Neural cell (in vitro differentiated cells): ENCODE data around the gene SLC25A11. TPM values are rescaled to one million over a fixed set of nuclear protein-coding genes. Genes with fewer than 3 reads are reported as not detected.

Experiments
- H2AFZ ChIP-seq: fragments of 200-600, 300-800 bp; sonication (generic), shearing (Covaris generic); 2 replicates; pipeline ENCODE4 v1.6.0; 2014; ENCODE audit warnings: low read depth, mild to moderate bottlenecking, antibody characterized with exemption, low read length, moderate library complexity
- H3F3A ChIP-seq: fragments of 200-600 bp; shearing (Covaris generic); 2 replicates; pipeline ENCODE4 v1.6.1; 2016; ENCODE audit warnings: mild to moderate bottlenecking, moderate library complexity, mixed read lengths, antibody characterized with exemption, low read length; ENCODE audit not compliant: insufficient read depth, poor library complexity, severe bottlenecking
- H3K27ac ChIP-seq: fragments of 200-600, 300-800 bp; sonication (generic), shearing (Covaris generic); 2 replicates; pipeline ENCODE4 v1.5.1; 2014; ENCODE audit warnings: mild to moderate bottlenecking, low read length, moderate library complexity
- H3K27me3 ChIP-seq: fragments of 300-800, 200-600 bp; sonication (generic), shearing (Covaris generic); 2 replicates; pipeline ENCODE4 v1.6.0; 2014; ENCODE audit warnings: mild to moderate bottlenecking, low read depth, low read length, moderate library complexity; ENCODE audit not compliant: insufficient read depth
- H3K36me3 ChIP-seq: fragments of 300-800, 200-600 bp; sonication (generic), shearing (Covaris generic); 2 replicates; pipeline ENCODE4 v1.5.1; 2014; ENCODE audit warnings: mild to moderate bottlenecking, antibody characterized with exemption, low read length, moderate library complexity; ENCODE audit not compliant: insufficient read depth
- H3K4me2 ChIP-seq: fragments of 300-800, 200-600 bp; sonication (generic), shearing (Covaris generic); 2 replicates; pipeline ENCODE4 v1.6.0; 2014; ENCODE audit warnings: mild to moderate bottlenecking, low read length
- H3K4me3 ChIP-seq: fragments of 300-800, 200-600 bp; sonication (generic), shearing (Covaris generic); 2 replicates; pipeline ENCODE4 v1.5.1; 2014; ENCODE audit warnings: mild to moderate bottlenecking, low read length, moderate library complexity
- H3K79me2 ChIP-seq: fragments of 200-600 bp; shearing (Covaris generic); replicated peaks from 2 replicates; pipeline ENCODE4 v1.6.0; 2014; ENCODE audit warnings: mild to moderate bottlenecking, low read length, moderate library complexity; ENCODE audit not compliant: insufficient read depth
- H3K9ac ChIP-seq: fragments of 300-800, 200-600 bp; sonication (generic), shearing (Covaris generic); 2 replicates; pipeline ENCODE4 v1.6.1; 2016; ENCODE audit warnings: mild to moderate bottlenecking, low read length, mixed read lengths
- H3K9me2 ChIP-seq: fragments of 200-600 bp; shearing (Covaris generic); 2 replicates; pipeline ENCODE4 v1.6.1; 2016; ENCODE audit warnings: mild to moderate bottlenecking, low read length, mixed read lengths; ENCODE audit not compliant: insufficient read depth
- H3K9me3 ChIP-seq: fragments of 200-600, 300-800 bp; sonication (generic), shearing (Covaris generic); 2 replicates; pipeline ENCODE4 v1.6.1; 2016; ENCODE audit warnings: mild to moderate bottlenecking, mixed run types, low read length, moderate library complexity, mixed read lengths
- H4K20me1 ChIP-seq: fragments of 200-600 bp; shearing (Covaris generic); 2 replicates; pipeline ENCODE4 v1.6.1; 2016; ENCODE audit warnings: mild to moderate bottlenecking, mixed run types; ENCODE audit not compliant: insufficient read depth
- EP300 ChIP-seq: fragments of 450-650 bp; conservative IDR thresholded peaks from 2 replicates; pipeline ENCODE4 v1.6.1; 2014; ENCODE audit warnings: antibody characterized with exemption, mild to moderate bottlenecking, moderate library complexity; ENCODE audit not compliant: poor library complexity, severe bottlenecking
- EZH2 ChIP-seq: fragments of 200-600, 300-800 bp; shearing (Covaris generic), sonication (generic); IDR thresholded peaks from 2 replicates; pipeline ENCODE4 v1.6.1; 2014; ENCODE audit warnings: antibody characterized with exemption, low read length, borderline replicate concordance, mild to moderate bottlenecking; ENCODE audit not compliant: insufficient read depth, poor library complexity, severe bottlenecking
- MXI1 ChIP-seq: fragments of 450-650 bp; conservative IDR thresholded peaks from 2 replicates; pipeline ENCODE4 v1.6.1; 2014; ENCODE audit warnings: antibody characterized with exemption, mild to moderate bottlenecking; ENCODE audit not compliant: poor library complexity, severe bottlenecking
- POLR2AphosphoS5 ChIP-seq: IDR thresholded peaks from 2 replicates; pipeline ENCODE4 v1.6.1; 2012
- RAD21 ChIP-seq: fragments of 450-650 bp; conservative IDR thresholded peaks from 2 replicates; pipeline ENCODE4 v1.6.1; 2014; ENCODE audit warnings: antibody characterized with exemption, mild to moderate bottlenecking, moderate library complexity
- SMC3 ChIP-seq: fragments of 450-650 bp; conservative IDR thresholded peaks from 2 replicates; pipeline ENCODE4 v1.6.1; 2014; ENCODE audit warnings: antibody characterized with exemption, mild to moderate bottlenecking, moderate library complexity; ENCODE audit not compliant: poor library complexity
- TAF1 ChIP-seq: IDR thresholded peaks from 2 replicates; pipeline ENCODE4 v1.6.1; 2012; ENCODE audit warnings: low read depth
- polyA plus RNA-seq: library from polyadenylated mRNA; depleted of rRNA; stranded (reverse); fragments of >200 nt; gene quantifications from 2 replicates; pipeline ENCODE4 v1.2.3, GENCODE V29; 2014
- TF ChIP-seq, protein P1 (sequence below): fragments of 450-650 bp; IDR thresholded peaks from 2 replicates; pipeline ENCODE4 v1.5.1; 2014; ENCODE audit warnings: antibody characterized with exemption, mild to moderate bottlenecking, moderate library complexity; ENCODE audit not compliant: poor library complexity, severe bottlenecking
- TF ChIP-seq, protein P2 (sequence below): IDR thresholded peaks from 2 replicates; pipeline ENCODE4 v1.6.1; 2012; ENCODE audit warnings: borderline replicate concordance

Gene SLC25A11
- polyA plus RNA-seq, 1 donor from 2014 or later, result 172 TPM

DNA sequence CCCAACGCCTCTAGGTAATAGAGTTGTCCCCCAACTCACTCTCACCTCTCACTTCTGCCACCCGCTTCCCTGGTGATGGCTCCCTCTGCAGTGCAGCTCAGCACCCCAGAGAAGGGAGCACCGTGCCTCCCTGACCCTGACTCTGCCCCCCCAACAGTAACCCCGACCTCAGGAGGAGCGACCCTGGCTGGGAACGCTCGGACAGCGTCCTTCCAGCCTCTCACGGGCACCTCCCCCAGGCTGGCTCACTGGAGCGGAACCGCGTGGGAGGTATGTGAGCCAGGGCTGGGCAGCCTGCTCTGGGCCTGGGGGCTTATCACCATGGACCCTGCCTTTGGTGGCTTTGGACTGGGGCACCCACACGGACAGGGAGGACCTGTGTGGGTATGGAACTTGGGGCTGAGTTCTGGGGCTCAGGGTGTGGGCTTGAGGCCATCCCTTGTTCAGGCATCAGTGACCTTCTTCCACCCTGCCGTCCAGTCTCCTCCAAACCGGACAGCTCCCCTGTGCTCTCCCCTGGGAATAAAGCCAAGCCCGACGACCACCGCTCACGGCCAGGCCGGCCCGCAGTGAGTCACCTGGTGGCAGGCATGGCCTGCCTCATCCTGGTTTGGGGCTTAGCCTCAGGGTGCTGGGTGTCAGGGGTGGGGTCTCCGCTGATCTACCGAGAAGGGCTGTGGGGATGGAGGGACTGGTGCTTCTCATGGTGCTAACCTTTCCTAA lies 47.2 kb downstream of the SLC25A11 start:
- no peak overlapping the region for H3K4me3 ChIP-seq
- no peaks in the 10 kb centered on the region for H3K27me3 ChIP-seq
- no peaks in the 10 kb centered on the region for H3K36me3 ChIP-seq
- no peaks in the 10 kb centered on the region for H3F3A ChIP-seq
- H3K4me2 ChIP-seq, result no peak overlapping the region
- TF ChIP-seq RAD21 (no peak), EP300 (no peak), EZH2 (no peak), MXI1 (no peak), TAF1 (no peak), SMC3 (no peak), POLR2AphosphoS5 (no peak)
- TF ChIP-seq, protein P1, sequence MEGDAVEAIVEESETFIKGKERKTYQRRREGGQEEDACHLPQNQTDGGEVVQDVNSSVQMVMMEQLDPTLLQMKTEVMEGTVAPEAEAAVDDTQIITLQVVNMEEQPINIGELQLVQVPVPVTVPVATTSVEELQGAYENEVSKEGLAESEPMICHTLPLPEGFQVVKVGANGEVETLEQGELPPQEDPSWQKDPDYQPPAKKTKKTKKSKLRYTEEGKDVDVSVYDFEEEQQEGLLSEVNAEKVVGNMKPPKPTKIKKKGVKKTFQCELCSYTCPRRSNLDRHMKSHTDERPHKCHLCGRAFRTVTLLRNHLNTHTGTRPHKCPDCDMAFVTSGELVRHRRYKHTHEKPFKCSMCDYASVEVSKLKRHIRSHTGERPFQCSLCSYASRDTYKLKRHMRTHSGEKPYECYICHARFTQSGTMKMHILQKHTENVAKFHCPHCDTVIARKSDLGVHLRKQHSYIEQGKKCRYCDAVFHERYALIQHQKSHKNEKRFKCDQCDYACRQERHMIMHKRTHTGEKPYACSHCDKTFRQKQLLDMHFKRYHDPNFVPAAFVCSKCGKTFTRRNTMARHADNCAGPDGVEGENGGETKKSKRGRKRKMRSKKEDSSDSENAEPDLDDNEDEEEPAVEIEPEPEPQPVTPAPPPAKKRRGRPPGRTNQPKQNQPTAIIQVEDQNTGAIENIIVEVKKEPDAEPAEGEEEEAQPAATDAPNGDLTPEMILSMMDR, result no peak
- TF ChIP-seq, protein P2, sequence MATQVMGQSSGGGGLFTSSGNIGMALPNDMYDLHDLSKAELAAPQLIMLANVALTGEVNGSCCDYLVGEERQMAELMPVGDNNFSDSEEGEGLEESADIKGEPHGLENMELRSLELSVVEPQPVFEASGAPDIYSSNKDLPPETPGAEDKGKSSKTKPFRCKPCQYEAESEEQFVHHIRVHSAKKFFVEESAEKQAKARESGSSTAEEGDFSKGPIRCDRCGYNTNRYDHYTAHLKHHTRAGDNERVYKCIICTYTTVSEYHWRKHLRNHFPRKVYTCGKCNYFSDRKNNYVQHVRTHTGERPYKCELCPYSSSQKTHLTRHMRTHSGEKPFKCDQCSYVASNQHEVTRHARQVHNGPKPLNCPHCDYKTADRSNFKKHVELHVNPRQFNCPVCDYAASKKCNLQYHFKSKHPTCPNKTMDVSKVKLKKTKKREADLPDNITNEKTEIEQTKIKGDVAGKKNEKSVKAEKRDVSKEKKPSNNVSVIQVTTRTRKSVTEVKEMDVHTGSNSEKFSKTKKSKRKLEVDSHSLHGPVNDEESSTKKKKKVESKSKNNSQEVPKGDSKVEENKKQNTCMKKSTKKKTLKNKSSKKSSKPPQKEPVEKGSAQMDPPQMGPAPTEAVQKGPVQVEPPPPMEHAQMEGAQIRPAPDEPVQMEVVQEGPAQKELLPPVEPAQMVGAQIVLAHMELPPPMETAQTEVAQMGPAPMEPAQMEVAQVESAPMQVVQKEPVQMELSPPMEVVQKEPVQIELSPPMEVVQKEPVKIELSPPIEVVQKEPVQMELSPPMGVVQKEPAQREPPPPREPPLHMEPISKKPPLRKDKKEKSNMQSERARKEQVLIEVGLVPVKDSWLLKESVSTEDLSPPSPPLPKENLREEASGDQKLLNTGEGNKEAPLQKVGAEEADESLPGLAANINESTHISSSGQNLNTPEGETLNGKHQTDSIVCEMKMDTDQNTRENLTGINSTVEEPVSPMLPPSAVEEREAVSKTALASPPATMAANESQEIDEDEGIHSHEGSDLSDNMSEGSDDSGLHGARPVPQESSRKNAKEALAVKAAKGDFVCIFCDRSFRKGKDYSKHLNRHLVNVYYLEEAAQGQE, result no peak
- no peak overlapping the region for H3K27ac ChIP-seq
- H3K9ac ChIP-seq, result no peak overlapping the region
- no peak overlapping the region for H2AFZ ChIP-seq
- no peaks in the 10 kb centered on the region for H3K79me2 ChIP-seq
- no peaks in the 10 kb centered on the region for H3K9me3 ChIP-seq
- H4K20me1 ChIP-seq, result no peaks in the 10 kb centered on the region
- no peaks in the 10 kb centered on the region for H3K9me2 ChIP-seq

DNA sequence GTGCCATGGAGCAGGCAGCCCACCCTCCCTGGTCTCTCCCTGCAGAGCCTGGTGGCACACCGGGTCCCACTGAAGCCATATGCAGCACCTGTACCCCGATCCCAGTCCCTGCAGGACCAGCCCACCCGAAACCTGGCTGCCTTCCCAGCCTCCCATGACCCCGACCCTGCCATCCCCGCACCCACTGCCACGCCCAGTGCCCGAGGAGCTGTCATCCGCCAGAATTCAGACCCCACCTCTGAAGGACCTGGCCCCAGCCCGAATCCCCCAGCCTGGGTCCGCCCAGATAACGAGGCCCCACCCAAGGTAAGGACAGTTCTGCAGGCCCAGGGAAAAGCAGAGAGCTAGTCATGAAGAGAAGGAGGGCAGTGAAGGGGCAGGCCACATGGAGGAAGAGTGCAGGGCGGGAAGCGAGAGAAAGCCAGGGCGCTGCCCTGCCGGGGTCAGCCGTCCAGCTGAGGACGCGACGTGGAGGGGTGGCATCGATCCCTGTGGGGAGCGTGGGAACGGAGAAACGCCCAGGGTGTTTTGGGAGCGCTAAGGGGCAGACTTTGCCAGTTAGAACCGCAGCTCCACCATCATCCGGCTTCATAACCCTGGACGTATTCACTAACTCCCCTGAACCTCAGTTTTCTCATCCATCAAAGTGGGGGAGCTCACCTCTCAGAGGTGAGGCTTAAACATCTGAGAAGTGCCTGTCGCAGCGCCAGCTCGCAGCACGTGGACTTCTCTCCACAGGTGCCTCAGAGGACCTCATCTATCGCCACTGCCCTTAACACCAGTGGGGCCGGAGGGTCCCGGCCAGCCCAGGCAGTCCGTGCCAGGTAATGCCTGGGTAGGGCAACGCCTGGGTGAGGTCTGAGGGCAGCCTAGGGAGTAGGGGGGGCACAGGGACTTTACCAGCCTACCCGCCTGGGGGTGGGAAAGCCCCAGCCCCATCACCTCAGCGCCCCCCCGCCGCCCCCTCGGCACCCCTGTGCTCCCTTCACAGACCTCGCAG lies 48.1 kb downstream of the SLC25A11 start:
- Histone ChIP-seq H3F3A (no peaks in the 10 kb centered on the region), H3K79me2 (no peaks in the 10 kb centered on the region), H3K9me2 (no peaks in the 10 kb centered on the region), H2AFZ (no peak overlapping the region), H4K20me1 (no peaks in the 10 kb centered on the region), H3K9ac (no peak overlapping the region), H3K27ac (no peak overlapping the region), H3K27me3 (no peaks in the 10 kb centered on the region), H3K36me3 (no peaks in the 10 kb centered on the region), H3K9me3 (no peaks in the 10 kb centered on the region), H3K4me2 (no peak overlapping the region), H3K4me3 (no peak overlapping the region)
- no peak for TF ChIP-seq MXI1
- TF ChIP-seq, protein P1, result no peak
- TF ChIP-seq EP300, result no peak
- TF ChIP-seq, protein P2, result no peak
- no peak for TF ChIP-seq POLR2AphosphoS5
- TF ChIP-seq EZH2, result no peak
- TF ChIP-seq RAD21, result no peak
- no peak for TF ChIP-seq TAF1
- TF ChIP-seq SMC3, result no peak
